PFSK-1 (cell line): ENCODE data around the gene MARCKS.

Experiments
- POLR2AphosphoS5 ChIP-seq: IDR thresholded peaks from 2 replicates; pipeline ENCODE4 v1.6.1; 2012; ENCODE audit warnings: low read depth, mild to moderate bottlenecking, control low read depth, low read length, moderate library complexity
- REST ChIP-seq, 2 experiments: IDR thresholded peaks; 2 replicates each; pipeline versions ENCODE4 v1.6.1 to v1.8.0; 2011 to 2012; ENCODE audit warnings: low read depth in 2 of 2, low read length in 2 of 2, control low read depth in 1 of 2, inconsistent platforms in 1 of 2, mild to moderate bottlenecking in 1 of 2, moderate library complexity in 1 of 2; ENCODE audit not compliant: insufficient read depth in 1 of 2
- SIN3A ChIP-seq: IDR thresholded peaks from 2 replicates; pipeline ENCODE4 v1.6.1; 2012; ENCODE audit warnings: mild to moderate bottlenecking, low read length, moderate library complexity, borderline replicate concordance; ENCODE audit not compliant: insufficient read depth
- TAF1 ChIP-seq: IDR thresholded peaks from 2 replicates; pipeline ENCODE4 v1.6.1; 2012; ENCODE audit warnings: low read length, control low read depth, borderline replicate concordance; ENCODE audit not compliant: insufficient read depth

DNA sequence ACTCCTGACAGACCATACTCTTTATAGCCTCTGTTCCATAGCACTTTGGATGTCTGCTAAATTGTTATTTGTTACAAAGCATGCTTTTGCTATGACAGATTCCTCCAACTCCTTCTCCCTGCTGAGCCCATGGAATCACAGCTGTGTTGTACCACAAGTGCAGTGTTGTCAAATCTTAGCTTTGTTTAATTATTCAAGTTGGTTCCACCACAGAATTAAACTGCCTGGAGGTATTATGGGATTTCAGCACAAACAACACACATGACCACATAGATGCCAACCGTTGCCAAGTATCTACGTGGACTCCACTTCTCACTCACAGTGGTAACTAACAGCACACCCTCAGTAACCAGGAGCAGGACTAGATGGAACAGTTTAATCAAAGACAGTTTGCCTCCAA is 32.7 kb upstream of the MARCKS start:
- TF ChIP-seq POLR2AphosphoS5, result no peak
- TF ChIP-seq SIN3A, result no peak
- TF ChIP-seq REST (IDR thresholded peaks at IDR 0.05; ENCODE audit: insufficient read depth in 1 of 2, low read depth in 2 of 2, low read length in 2 of 2), result no peak
- TF ChIP-seq TAF1, result no peak
